ENCODE data around the gene RBMS1. TPM values are rescaled to one million over a fixed set of nuclear protein-coding genes. Genes with fewer than 3 reads are reported as not detected.

RBMS1 gene, protein sequence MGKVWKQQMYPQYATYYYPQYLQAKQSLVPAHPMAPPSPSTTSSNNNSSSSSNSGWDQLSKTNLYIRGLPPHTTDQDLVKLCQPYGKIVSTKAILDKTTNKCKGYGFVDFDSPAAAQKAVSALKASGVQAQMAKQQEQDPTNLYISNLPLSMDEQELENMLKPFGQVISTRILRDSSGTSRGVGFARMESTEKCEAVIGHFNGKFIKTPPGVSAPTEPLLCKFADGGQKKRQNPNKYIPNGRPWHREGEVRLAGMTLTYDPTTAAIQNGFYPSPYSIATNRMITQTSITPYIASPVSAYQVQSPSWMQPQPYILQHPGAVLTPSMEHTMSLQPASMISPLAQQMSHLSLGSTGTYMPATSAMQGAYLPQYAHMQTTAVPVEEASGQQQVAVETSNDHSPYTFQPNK
- total RNA-seq (2022; extraction: Qiagen RNA extraction): 50.2 to 61.6 TPM (median 57.6 TPM) in 5 replicates

DNA sequence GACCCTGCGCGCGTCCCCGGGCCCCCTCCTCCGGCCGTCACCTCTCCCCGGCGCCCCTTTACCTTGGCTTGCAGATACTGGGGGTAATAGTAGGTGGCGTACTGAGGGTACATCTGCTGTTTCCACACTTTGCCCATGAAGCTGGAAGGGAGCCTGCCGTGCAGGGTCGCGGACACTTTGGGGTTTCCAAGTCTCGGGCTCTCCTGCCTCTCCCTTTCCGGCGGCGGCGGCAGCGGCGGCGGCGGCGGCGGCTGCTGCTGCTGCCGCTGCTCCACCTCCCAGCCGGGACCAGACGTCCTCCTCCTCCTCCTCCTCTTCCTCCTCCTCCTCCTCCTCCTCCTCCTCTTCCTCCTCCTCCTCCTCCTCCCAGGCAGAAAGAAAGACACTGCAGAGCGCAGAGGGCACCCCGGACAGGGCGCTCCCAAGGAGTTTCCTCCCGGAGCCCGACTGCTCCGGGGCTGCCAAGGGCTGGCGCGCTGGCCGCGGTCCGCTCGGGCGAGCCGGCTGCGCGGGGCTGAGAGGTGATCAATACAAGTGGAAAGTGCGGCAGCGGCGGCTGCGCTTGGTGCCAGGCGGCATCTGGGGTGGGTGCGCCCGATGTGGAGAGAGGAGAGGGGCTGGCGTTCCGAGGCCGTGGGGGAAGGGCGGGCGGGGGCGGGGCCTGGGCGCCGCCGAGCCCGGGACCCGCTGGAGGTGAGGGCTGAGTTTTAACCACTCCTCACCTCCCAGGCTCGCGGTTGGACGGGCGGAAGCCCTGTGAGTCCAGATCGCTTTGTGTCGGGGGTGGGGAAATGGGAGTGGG, at the start of gene RBMS1:
Gene RBMS1 (minus strand): TSS at position 581 of the 802 bp plus-strand sequence. CDS start 444 bp downstream, at position 137.

Measured in A549 treated with Mapracorat at 1 μM for 4 hours (cell line).